Thyroid gland (tissue), 4 donors: ENCODE measurements around the gene IRAK3.

Experiments
- POLR2A ChIP-seq, 2 donors: fragments of 450-650 bp; IDR thresholded peaks; one replicate each; pipeline ENCODE4 v1.6.1; 2017; ENCODE audit warnings: antibody characterized with exemption in 2 of 2, mild to moderate bottlenecking in 2 of 2, moderate library complexity in 1 of 2
- TF ChIP-seq, protein P1 (sequence below), 6 experiments: fragments of 200-600 bp in 3 of 6; fragments of 450-650 bp in 3 of 6; sonication (generic) in 3 of 6; IDR thresholded peaks; one replicate each; pipeline ENCODE4 v1.5.1; 2016 to 2019; ENCODE audit warnings: antibody characterized with exemption in 6 of 6, mild to moderate bottlenecking in 2 of 6, inconsistent platforms in 1 of 6, moderate library complexity in 1 of 6

DNA sequence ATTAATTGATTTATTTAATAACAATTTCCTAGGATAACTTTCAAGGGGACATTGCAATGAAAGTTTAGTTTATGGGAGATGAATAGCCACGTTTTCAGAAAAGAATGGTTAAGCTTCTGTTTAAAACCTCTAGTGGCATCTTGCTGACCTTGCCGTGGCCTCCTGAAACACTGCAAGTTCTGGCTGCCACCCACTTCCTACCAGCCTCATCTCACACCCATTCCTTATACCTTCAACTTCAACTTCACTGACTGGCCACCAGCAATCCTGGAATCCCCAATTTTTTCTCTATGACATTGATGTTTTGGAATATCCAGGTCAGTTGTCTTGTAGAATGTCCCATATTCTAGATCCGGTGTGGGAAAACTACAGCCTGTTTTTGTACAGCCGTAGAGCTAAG is 108.1 kb downstream of the IRAK3 start:
- TF ChIP-seq, protein P1, sequence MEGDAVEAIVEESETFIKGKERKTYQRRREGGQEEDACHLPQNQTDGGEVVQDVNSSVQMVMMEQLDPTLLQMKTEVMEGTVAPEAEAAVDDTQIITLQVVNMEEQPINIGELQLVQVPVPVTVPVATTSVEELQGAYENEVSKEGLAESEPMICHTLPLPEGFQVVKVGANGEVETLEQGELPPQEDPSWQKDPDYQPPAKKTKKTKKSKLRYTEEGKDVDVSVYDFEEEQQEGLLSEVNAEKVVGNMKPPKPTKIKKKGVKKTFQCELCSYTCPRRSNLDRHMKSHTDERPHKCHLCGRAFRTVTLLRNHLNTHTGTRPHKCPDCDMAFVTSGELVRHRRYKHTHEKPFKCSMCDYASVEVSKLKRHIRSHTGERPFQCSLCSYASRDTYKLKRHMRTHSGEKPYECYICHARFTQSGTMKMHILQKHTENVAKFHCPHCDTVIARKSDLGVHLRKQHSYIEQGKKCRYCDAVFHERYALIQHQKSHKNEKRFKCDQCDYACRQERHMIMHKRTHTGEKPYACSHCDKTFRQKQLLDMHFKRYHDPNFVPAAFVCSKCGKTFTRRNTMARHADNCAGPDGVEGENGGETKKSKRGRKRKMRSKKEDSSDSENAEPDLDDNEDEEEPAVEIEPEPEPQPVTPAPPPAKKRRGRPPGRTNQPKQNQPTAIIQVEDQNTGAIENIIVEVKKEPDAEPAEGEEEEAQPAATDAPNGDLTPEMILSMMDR (IDR thresholded peaks at IDR 0.05): no peak
- TF ChIP-seq POLR2A (IDR thresholded peaks at IDR 0.05): no peak
